OCI-LY1 (cell line): ENCODE measurements around the gene AMZ1.

Source experiments
- EZH2 ChIP-seq: fragments of 200-600 bp; sonication (generic), shearing (Covaris generic); IDR thresholded peaks from 2 replicates; pipeline ENCODE4 v1.8.0; 2017; ENCODE audit warnings: borderline replicate concordance, mixed run types, mild to moderate bottlenecking, antibody characterized with exemption, low read length, moderate library complexity, mixed read lengths
- TF ChIP-seq, protein P1 (sequence below): fragments of 200-600 bp; sonication (generic), shearing (Covaris generic); IDR thresholded peaks from 2 replicates; pipeline ENCODE4 v1.5.1; 2017; ENCODE audit warnings: mild to moderate bottlenecking, antibody characterized with exemption, low read length, moderate library complexity, mixed read lengths

DNA sequence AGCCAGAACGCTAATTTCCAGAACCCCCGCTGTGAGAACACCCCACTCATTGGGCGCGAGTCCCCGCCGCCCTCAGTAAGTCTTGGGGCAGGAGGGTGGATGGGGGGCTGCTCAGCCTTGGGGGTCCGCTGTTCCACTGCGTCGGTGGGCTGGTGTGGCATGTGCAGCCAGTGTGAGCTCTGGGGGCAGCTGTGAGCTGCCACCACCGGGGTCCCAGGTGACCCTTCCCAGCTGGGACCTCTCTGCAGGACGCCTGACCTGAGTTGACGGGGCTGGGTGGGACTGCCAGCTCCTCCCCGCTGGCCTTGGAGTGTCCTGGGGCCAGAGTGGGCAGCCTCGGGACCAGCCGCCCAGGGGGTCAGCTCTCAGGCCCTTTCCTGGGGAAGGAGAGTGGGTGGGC lies 29.1 kb upstream of the AMZ1 start:
- TF ChIP-seq, protein P1, sequence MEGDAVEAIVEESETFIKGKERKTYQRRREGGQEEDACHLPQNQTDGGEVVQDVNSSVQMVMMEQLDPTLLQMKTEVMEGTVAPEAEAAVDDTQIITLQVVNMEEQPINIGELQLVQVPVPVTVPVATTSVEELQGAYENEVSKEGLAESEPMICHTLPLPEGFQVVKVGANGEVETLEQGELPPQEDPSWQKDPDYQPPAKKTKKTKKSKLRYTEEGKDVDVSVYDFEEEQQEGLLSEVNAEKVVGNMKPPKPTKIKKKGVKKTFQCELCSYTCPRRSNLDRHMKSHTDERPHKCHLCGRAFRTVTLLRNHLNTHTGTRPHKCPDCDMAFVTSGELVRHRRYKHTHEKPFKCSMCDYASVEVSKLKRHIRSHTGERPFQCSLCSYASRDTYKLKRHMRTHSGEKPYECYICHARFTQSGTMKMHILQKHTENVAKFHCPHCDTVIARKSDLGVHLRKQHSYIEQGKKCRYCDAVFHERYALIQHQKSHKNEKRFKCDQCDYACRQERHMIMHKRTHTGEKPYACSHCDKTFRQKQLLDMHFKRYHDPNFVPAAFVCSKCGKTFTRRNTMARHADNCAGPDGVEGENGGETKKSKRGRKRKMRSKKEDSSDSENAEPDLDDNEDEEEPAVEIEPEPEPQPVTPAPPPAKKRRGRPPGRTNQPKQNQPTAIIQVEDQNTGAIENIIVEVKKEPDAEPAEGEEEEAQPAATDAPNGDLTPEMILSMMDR, result no peak
- no peak for TF ChIP-seq EZH2
